NT2/D1 (cell line): ENCODE results near the gene NR1I3.

Source experiments
- YY1 ChIP-seq: IDR thresholded peaks from 2 replicates; pipeline ENCODE4 v1.6.1; 2011; ENCODE audit not compliant: insufficient read length, insufficient read depth
- ZNF274 ChIP-seq: IDR thresholded peaks from 2 replicates; pipeline ENCODE4 v1.6.1; 2011; ENCODE audit warnings: mild to moderate bottlenecking, low read depth, low read length

GRCh38 chr1:161282991-161283390, 45.0 kb upstream of the NR1I3 start:
- TF ChIP-seq ZNF274 (no peak), YY1 (no peak)
